ENCODE measurements around the gene EFNA5. TPM values are rescaled to one million over a fixed set of nuclear protein-coding genes. Genes with fewer than 3 reads are reported as not detected.

EFNA5 gene
- total RNA-seq, 1 experiment from 2014 or later, result 0.22 TPM

DNA sequence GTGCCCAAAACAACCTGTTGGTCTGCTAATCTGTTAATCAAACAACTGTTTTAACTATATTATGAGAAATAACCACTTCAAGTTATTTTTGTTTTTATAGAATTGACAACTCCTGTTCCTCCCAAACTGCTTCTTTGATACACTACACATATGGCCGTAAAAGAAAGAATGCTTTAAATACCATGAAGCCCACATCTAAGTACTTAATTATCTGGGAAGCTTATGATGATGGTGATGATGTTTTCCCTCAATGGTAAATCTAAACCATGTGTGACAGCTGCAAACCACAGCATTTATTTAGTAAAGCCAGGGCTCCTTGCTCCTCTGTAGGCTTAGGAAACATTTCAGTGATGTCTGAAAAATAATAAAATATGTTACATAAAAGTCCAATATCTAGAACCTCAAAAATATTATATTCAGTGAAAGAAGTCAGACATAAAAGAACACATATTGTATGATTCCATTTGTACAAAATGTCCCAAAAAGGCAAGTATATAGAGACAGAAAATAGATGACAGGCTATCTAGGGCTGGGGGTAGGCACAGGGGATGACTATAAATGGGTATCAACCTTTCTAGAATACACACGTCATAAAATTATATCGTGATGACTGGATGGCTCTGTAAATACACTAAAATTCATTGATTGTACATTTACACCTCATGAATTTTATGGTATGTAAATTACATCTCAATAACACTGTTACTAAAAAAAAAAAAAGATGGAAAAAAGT lies 154.1 kb downstream of the EFNA5 start:
- H3K27me3 ChIP-seq (ENCODE audit: insufficient read depth, low read length), result no peaks in the 10 kb centered on the region
- RAD21 ChIA-PET (ENCODE audit: low non-redundant PET in 1 of 2, low total read pairs in 2 of 2, uncharacterized antibody in 2 of 2, unreplicated experiment in 2 of 2), result no interaction called here
- BruUV-seq (replicated peaks), result no TSS peak

DNA sequence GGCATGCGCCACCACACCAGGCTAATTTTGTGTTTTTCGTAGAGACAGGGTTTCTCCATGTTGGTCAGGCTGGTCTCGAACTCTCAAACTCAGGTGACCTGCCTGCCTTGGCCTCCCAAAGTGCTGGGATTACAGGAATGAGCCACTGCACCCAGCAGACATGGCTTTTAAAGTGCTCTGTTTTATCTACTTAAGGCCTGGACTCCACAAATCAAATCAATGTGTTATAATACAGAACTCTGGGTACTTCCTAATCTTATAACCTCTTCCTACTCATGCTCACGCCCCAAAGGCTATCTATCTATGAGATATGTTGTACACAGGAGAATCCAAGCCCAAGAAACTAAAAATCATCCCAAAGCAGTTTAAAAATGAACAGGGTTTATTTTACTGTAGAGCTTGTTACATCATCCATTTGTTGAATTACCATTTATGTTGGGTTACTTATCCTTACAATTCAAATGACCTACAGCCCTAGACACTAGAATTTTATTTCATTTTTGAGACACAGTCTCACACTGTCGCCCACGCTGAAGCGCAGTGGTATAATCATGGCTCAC lies 155.1 kb downstream of the EFNA5 start:
- ChIA-PET CTCF (no interaction called here), RAD21 (ENCODE audit: low non-redundant PET in 1 of 2, low total read pairs in 2 of 2, uncharacterized antibody in 2 of 2, unreplicated experiment in 2 of 2) (no interaction called here), POLR2A (no interaction called here)
- TF ChIP-seq FOSL1 (IDR thresholded peaks at IDR 0.05; ENCODE audit: low read depth) (no peak), SIN3A (IDR thresholded peaks at IDR 0.05; ENCODE audit: low read depth) (no peak), POLR2AphosphoS5 (IDR thresholded peaks at IDR 0.05; ENCODE audit: low read depth, low read length) (no peak), ZFX (IDR thresholded peaks at IDR 0.05) (no peak), EZH2 (IDR thresholded peaks at IDR 0.05) (no peak), RAD21 (IDR thresholded peaks at IDR 0.05; ENCODE audit: low read depth) (no peak), EZH2phosphoT487 (IDR thresholded peaks at IDR 0.05; ENCODE audit: borderline replicate concordance) (no peak), POLR2A (IDR thresholded peaks at IDR 0.05; ENCODE audit: borderline replicate concordance, extremely low read depth, insufficient read depth, insufficient read length) (no peak), CBX3 (IDR thresholded peaks at IDR 0.05; ENCODE audit: low read depth) (no peak)
- TF ChIP-seq, protein P1, sequence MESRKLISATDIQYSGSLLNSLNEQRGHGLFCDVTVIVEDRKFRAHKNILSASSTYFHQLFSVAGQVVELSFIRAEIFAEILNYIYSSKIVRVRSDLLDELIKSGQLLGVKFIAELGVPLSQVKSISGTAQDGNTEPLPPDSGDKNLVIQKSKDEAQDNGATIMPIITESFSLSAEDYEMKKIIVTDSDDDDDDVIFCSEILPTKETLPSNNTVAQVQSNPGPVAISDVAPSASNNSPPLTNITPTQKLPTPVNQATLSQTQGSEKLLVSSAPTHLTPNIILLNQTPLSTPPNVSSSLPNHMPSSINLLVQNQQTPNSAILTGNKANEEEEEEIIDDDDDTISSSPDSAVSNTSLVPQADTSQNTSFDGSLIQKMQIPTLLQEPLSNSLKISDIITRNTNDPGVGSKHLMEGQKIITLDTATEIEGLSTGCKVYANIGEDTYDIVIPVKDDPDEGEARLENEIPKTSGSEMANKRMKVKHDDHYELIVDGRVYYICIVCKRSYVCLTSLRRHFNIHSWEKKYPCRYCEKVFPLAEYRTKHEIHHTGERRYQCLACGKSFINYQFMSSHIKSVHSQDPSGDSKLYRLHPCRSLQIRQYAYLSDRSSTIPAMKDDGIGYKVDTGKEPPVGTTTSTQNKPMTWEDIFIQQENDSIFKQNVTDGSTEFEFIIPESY (IDR thresholded peaks at IDR 0.05; ENCODE audit: extremely low read depth, insufficient replicate concordance, low read length), result no peak
- TF ChIP-seq, protein P2, sequence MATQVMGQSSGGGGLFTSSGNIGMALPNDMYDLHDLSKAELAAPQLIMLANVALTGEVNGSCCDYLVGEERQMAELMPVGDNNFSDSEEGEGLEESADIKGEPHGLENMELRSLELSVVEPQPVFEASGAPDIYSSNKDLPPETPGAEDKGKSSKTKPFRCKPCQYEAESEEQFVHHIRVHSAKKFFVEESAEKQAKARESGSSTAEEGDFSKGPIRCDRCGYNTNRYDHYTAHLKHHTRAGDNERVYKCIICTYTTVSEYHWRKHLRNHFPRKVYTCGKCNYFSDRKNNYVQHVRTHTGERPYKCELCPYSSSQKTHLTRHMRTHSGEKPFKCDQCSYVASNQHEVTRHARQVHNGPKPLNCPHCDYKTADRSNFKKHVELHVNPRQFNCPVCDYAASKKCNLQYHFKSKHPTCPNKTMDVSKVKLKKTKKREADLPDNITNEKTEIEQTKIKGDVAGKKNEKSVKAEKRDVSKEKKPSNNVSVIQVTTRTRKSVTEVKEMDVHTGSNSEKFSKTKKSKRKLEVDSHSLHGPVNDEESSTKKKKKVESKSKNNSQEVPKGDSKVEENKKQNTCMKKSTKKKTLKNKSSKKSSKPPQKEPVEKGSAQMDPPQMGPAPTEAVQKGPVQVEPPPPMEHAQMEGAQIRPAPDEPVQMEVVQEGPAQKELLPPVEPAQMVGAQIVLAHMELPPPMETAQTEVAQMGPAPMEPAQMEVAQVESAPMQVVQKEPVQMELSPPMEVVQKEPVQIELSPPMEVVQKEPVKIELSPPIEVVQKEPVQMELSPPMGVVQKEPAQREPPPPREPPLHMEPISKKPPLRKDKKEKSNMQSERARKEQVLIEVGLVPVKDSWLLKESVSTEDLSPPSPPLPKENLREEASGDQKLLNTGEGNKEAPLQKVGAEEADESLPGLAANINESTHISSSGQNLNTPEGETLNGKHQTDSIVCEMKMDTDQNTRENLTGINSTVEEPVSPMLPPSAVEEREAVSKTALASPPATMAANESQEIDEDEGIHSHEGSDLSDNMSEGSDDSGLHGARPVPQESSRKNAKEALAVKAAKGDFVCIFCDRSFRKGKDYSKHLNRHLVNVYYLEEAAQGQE (IDR thresholded peaks at IDR 0.05; ENCODE audit: low read depth), result no peak
- Histone ChIP-seq H3K79me2 (ENCODE audit: insufficient read depth, low read length) (no peaks in the 10 kb centered on the region), H3K4me2 (ENCODE audit: low read length) (no peak overlapping the region), H3K4me3 (replicated peaks in 1 of 2; ENCODE audit: low read depth in 1 of 2, low read length in 2 of 2) (no peak overlapping the region), H3K27ac (ENCODE audit: low read depth, low read length) (no peak overlapping the region), H4K20me1 (ENCODE audit: insufficient read depth) (no peaks in the 10 kb centered on the region), H3K4me1 (ENCODE audit: control insufficient read depth in 1 of 2, insufficient read depth in 2 of 2, low read length in 2 of 2) (no peaks in the 10 kb centered on the region), H3K36me3 (ENCODE audit: control insufficient read depth in 1 of 2, insufficient read depth in 2 of 2, low read length in 2 of 2) (no peaks in the 10 kb centered on the region), H3K9me3 (ENCODE audit: control insufficient read depth in 1 of 2, insufficient read depth in 1 of 2, low read depth in 1 of 2, low read length in 2 of 2) (no peaks in the 10 kb centered on the region), H2AFZ (ENCODE audit: low read depth, low read length, poor library complexity, severe bottlenecking) (no peak overlapping the region), H3K27me3 (ENCODE audit: insufficient read depth, low read length) (no peaks in the 10 kb centered on the region), H3K9me2 (ENCODE audit: insufficient read depth) (no peaks in the 10 kb centered on the region), H3K9ac (ENCODE audit: low read length) (no peak overlapping the region)
- intact Hi-C loops (cut with micrococcal nuclease), result no loop called here
- ATAC-seq (no peak), DNase-seq (ENCODE audit: low read depth, low spot score) (no peak)
- BruUV-seq (replicated peaks), result no TSS peak

More for the DNA sequence above, 154.1 kb downstream of the EFNA5 start:
- Histone ChIP-seq H3K4me2 (ENCODE audit: low read length) (no peak overlapping the region), H3K27ac (ENCODE audit: low read depth, low read length) (no peak overlapping the region), H3K9ac (ENCODE audit: low read length) (no peak overlapping the region), H3K9me3 (ENCODE audit: control insufficient read depth in 1 of 2, insufficient read depth in 1 of 2, low read depth in 1 of 2, low read length in 2 of 2) (no peaks in the 10 kb centered on the region), H3K4me3 (replicated peaks in 1 of 2; ENCODE audit: low read depth in 1 of 2, low read length in 2 of 2) (no peak overlapping the region), H3K4me1 (ENCODE audit: control insufficient read depth in 1 of 2, insufficient read depth in 2 of 2, low read length in 2 of 2) (no peaks in the 10 kb centered on the region), H3K79me2 (ENCODE audit: insufficient read depth, low read length) (no peaks in the 10 kb centered on the region), H3K9me2 (ENCODE audit: insufficient read depth) (no peaks in the 10 kb centered on the region), H4K20me1 (ENCODE audit: insufficient read depth) (no peaks in the 10 kb centered on the region), H3K36me3 (ENCODE audit: control insufficient read depth in 1 of 2, insufficient read depth in 2 of 2, low read length in 2 of 2) (no peaks in the 10 kb centered on the region), H2AFZ (ENCODE audit: low read depth, low read length, poor library complexity, severe bottlenecking) (no peak overlapping the region)
- DNase-seq (ENCODE audit: low read depth, low spot score) (no peak), ATAC-seq (no peak)
- no peak for TF ChIP-seq ZNF274 (IDR thresholded peaks at IDR 0.05; ENCODE audit: low read depth, low read length)
- no peak for TF ChIP-seq JUND (IDR thresholded peaks at IDR 0.05)
- no peak for TF ChIP-seq POLR2AphosphoS5 (IDR thresholded peaks at IDR 0.05; ENCODE audit: low read depth, low read length)
- no peak for TF ChIP-seq CEBPB (IDR thresholded peaks at IDR 0.05; ENCODE audit: low read depth)
- CTCF ChIA-PET, result no interaction called here
- POLR2A ChIA-PET, result no interaction called here
- intact Hi-C loops (cut with micrococcal nuclease), result no loop called here
